Measurements from ENCODE around the gene IL18.

GRCh38 chr11:112179601-112180000 is 15.7 kb upstream of the IL18 start:
- TF ChIP-seq CTCF (IDR thresholded peaks at IDR 0.05) = no peak
- no peak for TF ChIP-seq POLR2A (IDR thresholded peaks at IDR 0.05)
